B cell (primary cell): Measurements from ENCODE around the gene SLC2A2. TPM values are rescaled to one million over a fixed set of nuclear protein-coding genes. Genes with fewer than 3 reads are reported as not detected.

Experiments
- ATAC-seq: fragments of 200-7000 bp; cut with Tn5 transposase; one replicate; pipeline ENCODE4 v1.10.0; 2021; ENCODE audit warnings: low read depth, mild to moderate bottlenecking, moderate number of reproducible peaks, moderate library complexity
- CTCF ChIA-PET: fragments of 350-600 bp; sonication (Branson Sonifier 250); formaldehyde crosslinking; loops from one replicate; lab custom pipeline; 2021; ENCODE audit warnings: antibody characterized with exemption, inconsistent platforms; lab: Charles Lee
- POLR2A ChIA-PET: fragments of 350-600 bp; sonication (Branson Sonifier 250); formaldehyde crosslinking; loops from one replicate; lab custom pipeline; 2021; ENCODE audit warnings: antibody characterized with exemption; lab: Charles Lee
- DNase-seq: peaks from one replicate; pipeline ENCODE4 v3.0.0; 2013
- H2AFZ ChIP-seq: 2 replicates; pipeline ENCODE4 v1.6.1; 2012; ENCODE audit warnings: mild to moderate bottlenecking, low read depth, low read length; ENCODE audit not compliant: insufficient read depth, poor library complexity, severe bottlenecking
- H3K27ac ChIP-seq, 2 donors: 1 replicate in 1 of 2; 2 replicates in 1 of 2; pipeline ENCODE4 v1.5.1; 2012 to 2013; ENCODE audit warnings: low read length in 2 of 2, mild to moderate bottlenecking in 2 of 2, moderate library complexity in 1 of 2
- H3K27me3 ChIP-seq, 4 experiments: fragments of 200-600 bp in 1 of 4; sonication (generic) in 1 of 4; replicated peaks in 1 of 4; 1 replicate in 2 of 4; 2 replicates in 2 of 4; pipeline versions ENCODE4 v1.6.1 to v1.7.0; 2013 to 2016; ENCODE audit warnings: low read length in 3 of 4, mild to moderate bottlenecking in 2 of 4, mixed read lengths in 1 of 4, moderate library complexity in 1 of 4; ENCODE audit not compliant: insufficient read depth in 4 of 4, control insufficient read depth in 3 of 4; ENCODE audit errors: control extremely low read depth in 1 of 4
- H3K36me3 ChIP-seq, 2 experiments: replicated peaks in 1 of 2; 1 replicate in 1 of 2; 2 replicates in 1 of 2; pipeline versions ENCODE4 v1.6.1 to v1.7.1; 2013; ENCODE audit warnings: low read length in 1 of 2; ENCODE audit not compliant: insufficient read depth in 2 of 2, control insufficient read depth in 1 of 2; ENCODE audit errors: control extremely low read depth in 1 of 2, extremely low read depth in 1 of 2
- H3K4me1 ChIP-seq, 2 donors: fragments of 200-600 bp in 1 of 2; sonication (generic) in 1 of 2; 1 replicate in 1 of 2; 2 replicates in 1 of 2; pipeline versions ENCODE4 v1.5.1 to v1.6.1; 2013 to 2017; ENCODE audit warnings: low read length in 2 of 2; ENCODE audit not compliant: control insufficient read depth in 2 of 2, insufficient read depth in 2 of 2
- H3K4me2 ChIP-seq: replicated peaks from 2 replicates; pipeline ENCODE3; 2012; ENCODE audit warnings: mild to moderate bottlenecking, low read depth, low read length; ENCODE audit not compliant: poor library complexity, severe bottlenecking
- H3K4me3 ChIP-seq, 5 experiments: fragments of 200-600 bp in 1 of 5; sonication (generic) in 1 of 5; 1 replicate in 3 of 5; 2 replicates in 2 of 5; pipeline versions ENCODE4 v1.5.1 to v1.7.0; 2011 to 2016; ENCODE audit warnings: low read length in 4 of 5, mild to moderate bottlenecking in 4 of 5, low read depth in 2 of 5, control low read depth in 1 of 5, moderate library complexity in 1 of 5; ENCODE audit not compliant: insufficient read depth in 1 of 5; ENCODE audit errors: control extremely low read depth in 1 of 5, extremely low read depth in 1 of 5
- H3K79me2 ChIP-seq: fragments of 200-600 bp; sonication (generic); one replicate; pipeline ENCODE4 v1.6.0; 2016; ENCODE audit warnings: low read length; ENCODE audit not compliant: control insufficient read depth, insufficient read depth
- H3K9ac ChIP-seq: fragments of 200-600 bp; sonication (generic); 2 replicates; pipeline ENCODE4 v1.6.1; 2017; ENCODE audit warnings: mild to moderate bottlenecking, low read length, moderate library complexity
- H3K9me3 ChIP-seq, 3 donors: one replicate each; pipeline versions ENCODE4 v1.6.1 to v1.7.1; 2013; ENCODE audit warnings: low read length in 2 of 3; ENCODE audit not compliant: control insufficient read depth in 2 of 3, insufficient read depth in 1 of 3; ENCODE audit errors: control extremely low read depth in 1 of 3
- H4K20me1 ChIP-seq: 2 replicates; pipeline ENCODE4 v1.6.0; 2012; ENCODE audit warnings: mild to moderate bottlenecking, low read length; ENCODE audit not compliant: insufficient read depth, control insufficient read depth, poor library complexity, severe bottlenecking
- H3K27ac Mint-ChIP-seq: one replicate; pipeline ENCODE4 v1.8.0; 2021; ENCODE audit warnings: mixed read lengths
- H3K27me3 Mint-ChIP-seq: one replicate; pipeline ENCODE4 v1.8.0; 2021; ENCODE audit warnings: mixed read lengths
- H3K4me1 Mint-ChIP-seq: one replicate; pipeline ENCODE4 v1.8.0; 2021; ENCODE audit warnings: mixed read lengths
- H3K4me3 Mint-ChIP-seq: one replicate; pipeline ENCODE4 v1.8.0; 2021; ENCODE audit warnings: mixed read lengths
- H3K9me3 Mint-ChIP-seq: one replicate; pipeline ENCODE4 v1.8.0; 2022; ENCODE audit warnings: mixed read lengths; ENCODE audit not compliant: insufficient read depth
- CTCF ChIP-seq: fragments of 200-600 bp; IDR thresholded peaks from one replicate; pipeline ENCODE4 v1.8.0; 2022; ENCODE audit warnings: antibody characterized with exemption, mild to moderate bottlenecking
- EZH2 ChIP-seq: IDR thresholded peaks from 2 replicates; pipeline ENCODE4 v1.6.1; 2012; ENCODE audit warnings: borderline replicate concordance, low read depth, mild to moderate bottlenecking, moderate library complexity, low read length; ENCODE audit not compliant: insufficient read depth, poor library complexity, severe bottlenecking
- WGBS: methylation state at CpG from one replicate; pipeline ENCODE4 v1.1.5; 2013; ENCODE audit warnings: missing lambda C conversion rate; ENCODE audit not compliant: insufficient coverage; 5-methylcytosine and 5-hydroxymethylcytosine counted together
- intact Hi-C: fragments of 100-400 bp; cut with micrococcal nuclease; formaldehyde crosslinking; loops from one replicate; pipeline ENCODE4 v1.10.0; 2022
- polyA plus RNA-seq: library from polyadenylated mRNA; depleted of rRNA; stranded (reverse); fragments of >200 nt; gene quantifications from 2 replicates; pipeline ENCODE4 v1.2.3, GENCODE V29; 2012
- total RNA-seq, 2 donors: library from RNA; stranded (reverse); fragments of 120-200 nt in 1 of 2; gene quantifications; 1 replicate in 1 of 2; 2 replicates in 1 of 2; pipeline versions ENCODE4 v1.2.3 to v1.2.4, GENCODE V29; 2013 to 2022

The SLC2A2 gene
- total and polyA plus RNA-seq, 2 donors (not counting 1 experiment from before 2014, with no cell fraction given) = not detected

- Mint-ChIP-seq H3K27me3 (peaks cover 16% of the 10 kb centered on the region), H3K9me3 (no peaks in the 10 kb centered on the region), H3K4me3 (no peak overlapping the region), H3K4me1 (no peaks in the 10 kb centered on the region), H3K27ac (no peak overlapping the region)
- Histone ChIP-seq H3K27ac (no peak overlapping the region), H3K36me3 (no peaks in the 10 kb centered on the region), H3K9ac (no peak overlapping the region), H2AFZ (no peak overlapping the region), H3K79me2 (no peaks in the 10 kb centered on the region), H3K4me2 (no peak overlapping the region), H4K20me1 (no peaks in the 10 kb centered on the region), H3K4me3 (no peak overlapping the region), H3K9me3 (no peaks in the 10 kb centered on the region), H3K27me3 (no peaks in the 10 kb centered on the region), H3K4me1 (no peaks in the 10 kb centered on the region)
- DNase-seq = no peak
- ChIA-PET CTCF (no interaction called here), POLR2A (no interaction called here)
- TF ChIP-seq CTCF (no peak), EZH2 (no peak)
- 88% methylated on average over 7 of the region's 12 CpGs for WGBS
- ATAC-seq = no peak
- intact Hi-C loops = no loop called here
Observed at GRCh38 chr3:170953736-170954135, 72.8 kb downstream of the SLC2A2 start.

DNA sequence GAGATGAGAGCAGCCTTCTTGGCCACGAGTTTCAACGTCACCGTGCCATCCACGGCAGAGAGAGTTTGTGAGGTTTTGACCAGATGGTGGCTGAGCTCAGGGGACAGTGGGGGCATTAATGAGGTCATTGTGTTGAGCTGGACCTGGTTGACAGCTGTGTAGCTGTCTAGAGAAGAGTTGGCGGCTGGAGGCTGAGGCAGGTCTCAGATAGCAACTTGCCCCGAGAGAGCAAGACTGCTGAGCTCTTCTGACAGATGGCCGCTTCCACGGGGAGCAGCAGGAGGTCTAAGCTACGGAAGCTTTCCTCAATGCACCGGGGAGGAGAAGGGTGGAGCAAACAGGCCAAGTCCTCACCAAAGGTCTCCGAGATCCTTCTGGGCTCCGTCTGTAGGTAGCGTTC lies 73.3 kb downstream of the SLC2A2 start:
- ATAC-seq (no peak), DNase-seq (no peak)
- Histone ChIP-seq H2AFZ (no peak overlapping the region), H3K79me2 (no peaks in the 10 kb centered on the region), H4K20me1 (no peaks in the 10 kb centered on the region), H3K36me3 (no peaks in the 10 kb centered on the region), H3K4me2 (no peak overlapping the region), H3K27me3 (no peaks in the 10 kb centered on the region), H3K4me3 (no peak overlapping the region), H3K9ac (no peak overlapping the region), H3K9me3 (no peaks in the 10 kb centered on the region), H3K27ac (no peak overlapping the region), H3K4me1 (no peaks in the 10 kb centered on the region)
- CTCF ChIA-PET = no interaction called here
- WGBS = 91% methylated on average over 12 of the region's 13 CpGs
- TF ChIP-seq EZH2 (no peak), CTCF (no peak)
- H3K9me3 Mint-ChIP-seq = no peaks in the 10 kb centered on the region
- peaks cover 20% of the 10 kb centered on the region for H3K27me3 Mint-ChIP-seq
- POLR2A ChIA-PET = no interaction called here
- no peaks in the 10 kb centered on the region for H3K4me1 Mint-ChIP-seq
- no peak overlapping the region for H3K27ac Mint-ChIP-seq
- intact Hi-C loops = no loop called here
- H3K4me3 Mint-ChIP-seq = no peak overlapping the region
